Measurements from ENCODE around the gene SUPT16H. TPM values are rescaled to one million over a fixed set of nuclear protein-coding genes. Genes with fewer than 3 reads are reported as not detected.

Gene SUPT16H
- total and polyA plus RNA-seq, 10 of the 15 experiments (the other 5 are each of a cell fraction or from before 2014, with no cell fraction given), result 90.7 to 201 (median 121) TPM

DNA sequence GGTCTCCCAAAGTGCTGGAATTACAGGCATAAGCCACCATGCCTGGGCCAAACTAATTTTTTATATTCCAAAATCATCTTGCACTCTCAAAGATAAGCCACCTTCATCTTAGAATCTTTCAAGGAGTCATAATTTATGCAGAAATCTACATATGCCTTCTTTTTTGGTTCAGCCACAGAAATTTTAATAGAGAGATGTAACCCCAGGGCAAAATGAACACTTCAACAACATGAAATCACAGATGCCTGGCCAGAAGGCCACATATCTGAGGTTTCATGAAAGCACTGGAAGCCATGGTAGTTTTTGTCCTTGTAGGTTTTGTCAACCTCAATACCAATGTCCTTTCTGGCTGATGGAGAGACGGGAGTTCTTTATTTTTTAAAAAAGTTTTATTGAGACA lies 9.8 kb downstream of the SUPT16H start:
- ChIA-PET RAD21 (ENCODE audit: unreplicated experiment) (no interaction called here), SMC1A (ENCODE audit: uncharacterized antibody, unreplicated experiment) (no interaction called here), POLR2A (no interaction called here), CTCF (no interaction called here)
- intact Hi-C loops (cut with micrococcal nuclease; ENCODE audit: unreplicated experiment), result no loop called here
- Histone ChIP-seq H3K79me2 (ENCODE audit: control insufficient read depth, insufficient read depth, low read length) (peaks cover 42% of the 10 kb centered on the region), H3K4me2 (ENCODE audit: control insufficient read depth, insufficient read depth) (no peak overlapping the region), H3K9me3 (replicated peaks; ENCODE audit: control insufficient read depth, insufficient read depth, low read length) (no peaks in the 10 kb centered on the region), H3K4me1 (ENCODE audit: control insufficient read depth, insufficient read depth, low read length) (no peaks in the 10 kb centered on the region), H3K36me3 (ENCODE audit: control insufficient read depth in 2 of 2, insufficient read depth in 2 of 2, low read length in 1 of 2) (peaks cover 0 to 15% of the 10 kb centered on the region in 2 experiments; a peak in 3 of 4 replicates), H2AFZ (ENCODE audit: control insufficient read depth, low read depth, low read length) (no peak overlapping the region), H3K4me3 (no peak overlapping the region), H3K27ac (ENCODE audit: control insufficient read depth, insufficient read depth) (no peak overlapping the region), H3K27me3 (replicated peaks in 1 of 2; ENCODE audit: control insufficient read depth in 2 of 2, insufficient read depth in 2 of 2, low read length in 1 of 2) (no peaks in the 10 kb centered on the region), H4K20me1 (ENCODE audit: control insufficient read depth, insufficient read depth) (no peaks in the 10 kb centered on the region; the same call in 1 of the 2 replicates), H3K9ac (ENCODE audit: control insufficient read depth, insufficient read depth, low read length) (no peak overlapping the region)
- 92% methylated on average over 1 of the region's 1 CpG for WGBS (ENCODE audit: insufficient coverage, insufficient replicate concordance, low lambda C conversion rate, missing lambda C conversion rate)
- no peak for FAIRE-seq
- TF ChIP-seq MTA2 (IDR thresholded peaks at IDR 0.05; ENCODE audit: low read depth) (no peak), STAT3 (IDR thresholded peaks at IDR 0.05; ENCODE audit: low read depth, low read length) (no peak), E4F1 (IDR thresholded peaks at IDR 0.05; ENCODE audit: borderline replicate concordance, partially characterized antibody) (no peak), BRCA1 (IDR thresholded peaks at IDR 0.05; ENCODE audit: low read depth, low read length) (no peak), PRDM15 (CRISPR knock-in tag; IDR thresholded peaks at IDR 0.05) (no peak), POLR2AphosphoS5 (IDR thresholded peaks at IDR 0.05; ENCODE audit: low read length) (no peak), YY1 (IDR thresholded peaks at IDR 0.05; ENCODE audit: low read depth, low read length) (no peak), ZNF622 (IDR thresholded peaks at IDR 0.05) (no peak), RELA (IDR thresholded peaks at IDR 0.05; ENCODE audit: borderline replicate concordance, partially characterized antibody) (no peak), BMI1 (IDR thresholded peaks at IDR 0.05; ENCODE audit: borderline replicate concordance) (no peak), IKZF1 (conservative IDR thresholded peaks at IDR 0.05) (no peak), ZNF384 (IDR thresholded peaks at IDR 0.05; ENCODE audit: borderline replicate concordance, low read depth, low read length) (no peak), SUZ12 (IDR thresholded peaks at IDR 0.05; ENCODE audit: unreplicated experiment) (no peak), SMARCA5 (IDR thresholded peaks at IDR 0.05) (no peak), SMAD1 (IDR thresholded peaks at IDR 0.05; ENCODE audit: low read depth, partially characterized antibody) (no peak)
- TF ChIP-seq, protein P1, sequence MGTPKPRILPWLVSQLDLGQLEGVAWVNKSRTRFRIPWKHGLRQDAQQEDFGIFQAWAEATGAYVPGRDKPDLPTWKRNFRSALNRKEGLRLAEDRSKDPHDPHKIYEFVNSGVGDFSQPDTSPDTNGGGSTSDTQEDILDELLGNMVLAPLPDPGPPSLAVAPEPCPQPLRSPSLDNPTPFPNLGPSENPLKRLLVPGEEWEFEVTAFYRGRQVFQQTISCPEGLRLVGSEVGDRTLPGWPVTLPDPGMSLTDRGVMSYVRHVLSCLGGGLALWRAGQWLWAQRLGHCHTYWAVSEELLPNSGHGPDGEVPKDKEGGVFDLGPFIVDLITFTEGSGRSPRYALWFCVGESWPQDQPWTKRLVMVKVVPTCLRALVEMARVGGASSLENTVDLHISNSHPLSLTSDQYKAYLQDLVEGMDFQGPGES (IDR thresholded peaks at IDR 0.05), result no peak
- TF ChIP-seq, protein P2, sequence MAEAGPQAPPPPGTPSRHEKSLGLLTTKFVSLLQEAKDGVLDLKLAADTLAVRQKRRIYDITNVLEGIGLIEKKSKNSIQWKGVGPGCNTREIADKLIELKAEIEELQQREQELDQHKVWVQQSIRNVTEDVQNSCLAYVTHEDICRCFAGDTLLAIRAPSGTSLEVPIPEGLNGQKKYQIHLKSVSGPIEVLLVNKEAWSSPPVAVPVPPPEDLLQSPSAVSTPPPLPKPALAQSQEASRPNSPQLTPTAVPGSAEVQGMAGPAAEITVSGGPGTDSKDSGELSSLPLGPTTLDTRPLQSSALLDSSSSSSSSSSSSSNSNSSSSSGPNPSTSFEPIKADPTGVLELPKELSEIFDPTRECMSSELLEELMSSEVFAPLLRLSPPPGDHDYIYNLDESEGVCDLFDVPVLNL (IDR thresholded peaks at IDR 0.05; ENCODE audit: low read depth, low read length), result no peak
- BruUV-seq (replicated peaks), result no TSS peak
- DNase-seq (ENCODE audit: low read depth, low spot score), result no peak
- no peak for ATAC-seq
- in situ Hi-C loops (cut with MboI), result no loop called here
